Measurements from ENCODE around the gene LIN28A. TPM values are rescaled to one million over a fixed set of nuclear protein-coding genes. Genes with fewer than 3 reads are reported as not detected.

Gene LIN28A
- total RNA-seq, 1 experiment from 2014 or later, result not detected

DNA sequence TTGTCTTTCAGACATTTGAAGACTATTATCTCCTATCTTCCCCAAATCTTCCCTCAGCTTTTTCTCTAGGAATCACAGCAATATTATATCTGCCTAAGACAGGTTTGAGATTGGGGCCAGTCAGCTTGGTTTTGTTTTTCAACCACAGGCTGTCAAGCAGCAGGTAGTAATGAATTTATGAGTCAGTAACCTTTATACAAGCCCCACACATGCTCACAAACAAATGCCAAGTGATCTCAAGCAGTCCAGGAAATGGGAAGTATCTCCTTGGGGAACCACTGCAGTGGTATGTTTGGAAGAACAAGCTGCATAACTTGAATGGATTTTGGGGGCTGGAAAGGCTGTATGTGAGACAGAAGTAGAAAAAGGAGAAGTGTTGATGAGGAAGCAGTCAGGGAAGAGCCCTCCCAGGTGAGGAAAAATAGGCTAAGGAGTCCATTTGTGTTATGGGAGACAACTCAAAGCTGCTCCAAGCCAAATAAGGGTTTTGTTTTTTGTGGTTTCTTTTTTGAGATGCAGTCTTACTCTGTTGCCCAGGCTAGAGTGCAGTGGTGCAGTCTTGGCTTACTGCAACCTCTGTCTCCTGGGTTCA is 23.6 kb downstream of the LIN28A start:
- DNase-seq (ENCODE audit: low spot score), result no peak

DNA sequence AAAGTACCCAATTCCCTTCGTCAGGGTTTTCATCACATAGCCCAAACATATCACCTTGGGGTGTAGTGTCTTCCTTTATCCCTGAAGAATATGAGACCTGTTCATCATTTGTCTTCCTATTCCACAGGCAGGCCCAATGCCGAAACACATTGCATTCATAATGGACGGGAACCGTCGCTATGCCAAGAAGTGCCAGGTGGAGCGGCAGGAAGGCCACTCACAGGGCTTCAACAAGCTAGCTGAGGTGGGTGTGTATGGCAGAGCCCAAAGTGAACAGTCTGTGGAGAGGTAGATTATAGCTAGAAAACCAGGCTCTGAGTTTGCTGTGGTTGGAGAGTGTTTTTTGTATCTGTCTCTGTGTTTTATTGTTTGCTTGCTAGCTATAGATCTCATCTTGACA is 27.4 kb downstream of the LIN28A start:
- DNase-seq (ENCODE audit: low spot score), result no peak

DNA sequence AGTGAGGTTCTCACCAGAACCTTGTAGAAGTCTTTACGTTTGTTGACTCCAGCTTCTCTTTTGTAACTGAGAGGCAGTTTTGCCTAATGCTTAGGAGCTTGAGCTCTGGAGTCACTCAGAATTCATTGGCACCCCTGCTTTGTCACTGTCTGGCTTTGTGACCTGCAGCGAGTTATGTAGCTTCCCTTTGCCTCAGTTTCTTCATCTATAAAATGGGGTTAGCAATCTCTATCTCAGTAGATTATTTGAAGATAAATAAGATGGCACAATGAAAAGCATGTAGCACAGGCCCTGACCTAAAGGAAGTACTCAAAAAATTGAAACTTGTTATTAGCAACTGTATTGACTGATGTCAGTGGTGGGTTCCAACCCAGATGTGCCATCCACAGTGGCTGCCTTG is 29.6 kb downstream of the LIN28A start:
- DNase-seq (ENCODE audit: low spot score), result no peak

DNA sequence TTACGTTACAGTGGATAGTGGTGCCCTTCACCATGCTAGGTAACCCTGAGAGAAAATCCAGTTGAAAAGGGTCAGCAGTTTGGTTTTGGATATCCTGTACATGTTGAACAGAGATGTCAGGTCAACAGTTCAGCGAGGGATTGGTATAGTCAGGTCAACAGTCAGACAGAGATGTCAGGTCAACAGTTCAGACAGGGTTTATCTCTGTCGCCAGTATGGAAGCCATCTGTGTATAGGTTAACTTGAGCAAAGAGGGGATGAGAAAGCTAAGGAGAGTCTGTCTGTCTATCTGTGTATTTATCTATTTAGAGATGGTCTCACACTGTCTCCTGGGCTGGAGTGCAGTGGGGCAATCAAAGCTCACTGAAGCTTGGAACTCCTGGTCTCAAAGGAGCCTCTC is 39.3 kb downstream of the LIN28A start:
- no peak for DNase-seq (ENCODE audit: low spot score)

DNA sequence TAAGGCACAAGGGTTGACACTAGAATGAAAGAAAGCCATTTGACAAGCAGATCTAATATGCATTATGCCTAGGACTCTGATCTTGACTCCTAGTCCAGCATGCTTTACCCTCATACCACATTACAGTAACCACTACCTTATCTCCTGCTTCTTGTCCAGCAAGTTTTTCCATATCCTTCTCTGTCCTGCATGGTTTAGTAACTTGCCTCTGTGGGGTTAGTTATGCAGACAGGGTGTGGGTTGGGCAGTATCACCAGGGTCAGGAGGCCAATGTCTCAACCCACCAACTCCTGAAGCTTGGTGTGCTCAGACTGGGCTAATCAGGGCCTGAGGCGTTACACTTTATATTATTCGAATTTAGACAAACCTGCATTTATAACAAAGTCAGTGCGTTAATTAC is 40.3 kb downstream of the LIN28A start:
- DNase-seq (ENCODE audit: low spot score), result no peak

DNA sequence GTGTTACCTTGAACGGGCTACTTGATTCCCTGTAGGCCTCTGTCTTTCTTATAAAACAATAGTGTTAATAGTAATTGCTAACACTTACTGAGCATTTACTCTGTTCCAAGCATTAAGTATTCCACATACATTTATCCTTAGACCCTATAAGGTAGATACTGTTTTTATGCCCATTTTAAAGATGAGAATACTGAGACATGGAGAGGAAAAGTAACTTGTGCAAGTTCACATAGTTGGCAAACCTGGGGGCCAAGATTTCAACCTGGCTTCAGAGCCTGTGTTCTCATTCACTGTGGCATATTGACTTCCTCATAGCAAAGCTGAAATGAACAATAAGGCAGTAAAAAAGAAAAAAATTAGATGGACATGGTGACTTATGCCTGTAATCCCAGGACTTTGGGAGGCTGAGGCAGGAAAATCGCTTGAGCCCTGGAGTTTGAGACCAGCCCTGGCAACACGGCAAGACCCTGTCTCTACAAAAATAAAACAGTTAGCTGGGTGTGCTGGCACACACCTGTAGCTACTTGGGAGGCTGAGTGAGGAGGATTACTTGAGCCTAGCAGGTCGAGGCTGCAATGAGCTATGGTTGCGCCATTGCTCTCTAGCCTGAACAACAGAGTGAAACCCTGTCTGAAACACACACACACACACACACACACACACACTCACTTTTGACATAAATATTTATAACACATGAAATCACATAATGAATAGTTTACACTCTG is 42.0 kb downstream of the LIN28A start:
- no peak for DNase-seq (ENCODE audit: low spot score)

DNA sequence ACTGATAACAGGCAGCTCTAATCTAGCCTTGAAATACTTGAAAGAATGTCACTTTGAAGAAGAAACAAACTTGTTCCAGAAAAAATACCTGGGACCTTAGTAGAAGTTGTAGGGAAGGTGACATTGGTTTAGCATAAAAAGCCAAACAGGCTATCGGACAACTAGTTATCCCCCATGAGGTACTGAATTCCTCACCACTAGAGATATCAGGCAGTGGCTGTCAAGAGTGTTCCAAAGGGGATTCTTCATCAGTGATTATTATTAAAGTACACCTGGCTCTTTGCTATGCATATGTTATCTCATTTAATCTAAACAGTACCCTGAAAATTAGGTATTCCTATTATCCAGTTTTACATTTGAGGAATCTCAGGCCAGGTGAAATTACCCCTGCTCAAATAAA is 48.5 kb downstream of the LIN28A start:
- DNase-seq (ENCODE audit: low spot score), result no peak

DNA sequence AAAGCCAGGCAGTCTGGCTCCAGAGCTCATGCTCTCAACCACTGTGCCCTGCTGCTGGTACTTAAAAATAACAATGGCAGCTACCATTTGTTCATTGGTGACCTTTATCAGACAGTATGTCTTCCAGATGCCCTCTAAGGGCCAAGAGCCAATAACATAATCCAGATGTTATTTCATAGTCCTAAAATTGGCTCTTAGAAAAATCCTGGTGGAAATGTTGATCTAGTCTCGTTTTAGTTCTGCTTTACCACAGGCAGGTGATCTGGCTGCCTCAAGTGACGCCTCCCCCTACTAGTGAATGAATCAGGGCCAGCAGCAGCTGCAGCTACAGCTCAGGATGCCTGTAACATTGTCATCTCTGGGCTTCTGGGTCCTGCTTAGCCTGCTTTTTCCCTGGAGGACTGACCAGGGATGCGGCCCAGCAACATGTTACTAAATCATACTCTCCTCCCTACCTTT is 49.0 kb downstream of the LIN28A start:
- no peak for DNase-seq (ENCODE audit: low spot score)

DNA sequence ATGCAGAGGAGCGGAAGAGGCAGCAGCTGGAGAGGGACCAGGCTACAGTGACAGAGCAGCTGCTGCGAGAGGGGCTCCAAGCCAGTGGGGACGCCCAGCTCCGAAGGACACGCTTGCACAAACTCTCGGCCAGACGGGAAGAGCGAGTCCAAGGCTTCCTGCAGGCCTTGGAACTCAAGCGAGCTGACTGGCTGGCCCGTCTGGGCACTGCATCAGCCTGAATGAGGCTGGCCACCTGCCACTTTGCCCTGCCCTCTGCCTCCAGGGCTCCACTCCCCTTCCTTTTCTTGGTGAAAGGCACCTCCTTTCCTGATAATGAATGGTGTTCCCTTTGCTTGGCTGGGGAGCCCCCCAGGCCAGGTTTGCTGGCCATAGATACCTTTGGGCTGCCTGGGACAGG is 58.3 kb downstream of the LIN28A start:
- DNase-seq (ENCODE audit: low spot score), result no peak

DNA sequence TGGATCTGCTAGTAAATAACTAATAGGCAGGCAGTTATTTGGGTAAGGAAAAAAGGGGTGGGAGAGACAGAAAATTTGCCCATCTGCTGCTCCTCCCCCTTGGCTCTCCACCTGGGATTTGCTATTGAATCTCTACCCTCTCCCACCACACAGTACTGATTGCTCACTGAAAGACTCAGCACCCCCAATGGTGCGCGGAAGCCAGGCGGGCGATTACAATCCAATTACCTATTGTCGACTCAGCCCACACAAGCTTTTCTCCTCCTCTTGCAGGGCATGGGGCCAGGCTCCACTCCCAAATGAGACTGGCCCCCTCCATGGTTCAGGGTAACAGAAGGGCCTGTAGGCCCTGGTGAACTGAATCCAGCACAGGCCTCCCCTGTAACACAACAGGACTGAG is 58.9 kb downstream of the LIN28A start:
- no peak for DNase-seq (ENCODE audit: low spot score)

DNA sequence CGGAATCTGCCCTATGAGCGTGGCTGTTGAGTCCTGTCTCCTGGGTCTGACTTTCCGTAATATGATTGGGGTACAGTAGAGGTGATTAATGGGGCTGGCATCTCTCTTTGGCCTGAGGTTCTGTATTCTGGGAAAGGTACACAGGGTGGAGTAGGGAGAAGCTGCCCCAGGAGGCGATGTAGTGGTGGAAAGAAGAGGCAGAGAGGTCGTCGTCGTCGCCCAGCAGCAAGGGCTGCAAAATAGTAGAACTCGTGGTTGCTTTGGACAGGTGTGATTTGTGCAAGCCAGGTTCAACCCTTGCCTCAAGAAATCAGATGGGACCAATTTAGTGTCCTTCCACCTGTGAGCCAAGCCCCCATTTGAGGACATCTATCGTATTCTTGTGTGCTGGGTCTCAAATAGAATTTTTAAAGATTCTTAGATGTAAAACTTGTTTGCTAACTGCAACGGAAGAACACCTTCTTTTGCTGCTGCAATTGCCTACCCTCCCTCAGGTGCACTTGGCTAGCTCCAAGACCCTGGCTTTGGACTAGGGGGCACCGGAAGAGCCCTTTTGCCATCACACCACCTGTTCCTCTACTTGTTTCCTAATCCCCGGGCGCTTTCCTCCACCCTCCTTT is 60.4 kb downstream of the LIN28A start:
- DNase-seq (ENCODE audit: low spot score), result no peak

DNA sequence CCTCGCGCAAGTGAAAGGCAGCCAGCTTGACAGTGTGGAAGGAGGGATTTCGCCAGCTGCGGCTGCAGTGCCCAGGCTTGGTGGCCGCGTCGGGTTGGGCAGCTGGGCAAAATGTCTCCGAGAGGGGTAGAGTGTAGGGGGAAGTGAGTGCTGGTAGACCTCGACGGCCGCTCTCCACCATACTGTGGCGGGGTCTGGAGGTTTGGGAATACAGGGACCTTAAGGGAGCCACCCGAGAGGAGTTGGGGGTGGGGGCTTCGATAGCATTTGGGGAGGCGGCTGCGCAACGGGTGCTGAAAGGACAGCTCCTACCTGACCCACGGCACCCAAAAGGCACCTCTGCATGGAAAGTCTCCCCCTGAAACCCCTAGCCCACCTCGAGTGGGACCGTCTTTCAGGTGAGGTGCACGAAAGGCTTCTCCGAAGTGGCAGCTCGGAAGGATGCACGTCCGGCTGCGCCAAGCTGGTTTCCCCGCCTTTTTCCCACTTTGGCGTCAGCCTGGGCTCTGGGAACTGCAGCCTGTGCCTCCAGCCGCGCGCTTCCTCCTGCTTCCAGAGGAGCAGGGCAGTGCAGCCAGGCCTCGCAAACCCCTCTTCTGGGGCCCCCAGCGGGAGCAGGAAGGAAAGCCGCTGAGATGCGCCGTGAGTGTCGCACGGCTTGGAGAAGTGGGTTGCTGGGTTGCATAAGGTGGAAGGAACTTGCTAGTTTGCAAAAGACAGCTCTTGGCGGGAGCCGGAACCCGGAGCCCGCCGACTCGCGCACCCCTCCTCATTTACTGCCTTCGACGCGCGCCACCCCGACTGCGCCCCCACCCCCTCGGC is 61.1 kb downstream of the LIN28A start:
- DNase-seq (ENCODE audit: low spot score), result peak; percentile 59

DNA sequence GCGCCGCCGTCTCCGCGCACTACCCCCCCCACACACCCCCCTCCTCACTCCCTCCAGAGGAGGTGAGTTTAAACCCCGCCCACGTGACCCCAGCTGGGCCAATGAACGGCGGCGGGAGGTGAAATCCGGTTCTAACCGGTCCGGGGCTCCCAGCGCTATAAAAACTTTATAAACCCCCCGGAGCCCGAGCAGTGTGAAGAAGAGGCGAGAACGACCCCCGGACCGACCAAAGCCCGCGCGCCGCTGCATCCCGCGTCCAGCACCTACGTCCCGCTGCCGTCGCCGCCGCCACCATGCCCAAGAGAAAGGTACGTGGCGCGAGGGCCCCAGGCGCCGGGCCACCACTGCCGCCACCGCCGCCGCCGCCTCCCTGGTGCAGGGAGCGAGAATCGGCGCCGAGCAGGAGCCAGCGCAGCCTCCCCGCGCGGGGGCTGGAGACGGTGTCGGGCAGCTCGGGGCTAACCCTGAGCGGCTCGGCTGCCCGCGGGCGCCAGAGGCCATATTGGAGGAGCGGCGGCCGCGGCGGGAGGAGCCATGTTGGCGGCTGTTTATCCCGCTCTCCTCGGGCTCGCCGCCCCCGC is 61.8 kb downstream of the LIN28A start, which contains the start of gene HMGN2:
Gene HMGN2 (plus strand): TSS at position 121 of the 581 bp plus-strand sequence. CDS start 173 bp downstream, at position 294.
- DNase-seq (ENCODE audit: low spot score), result peak; percentile 85

DNA sequence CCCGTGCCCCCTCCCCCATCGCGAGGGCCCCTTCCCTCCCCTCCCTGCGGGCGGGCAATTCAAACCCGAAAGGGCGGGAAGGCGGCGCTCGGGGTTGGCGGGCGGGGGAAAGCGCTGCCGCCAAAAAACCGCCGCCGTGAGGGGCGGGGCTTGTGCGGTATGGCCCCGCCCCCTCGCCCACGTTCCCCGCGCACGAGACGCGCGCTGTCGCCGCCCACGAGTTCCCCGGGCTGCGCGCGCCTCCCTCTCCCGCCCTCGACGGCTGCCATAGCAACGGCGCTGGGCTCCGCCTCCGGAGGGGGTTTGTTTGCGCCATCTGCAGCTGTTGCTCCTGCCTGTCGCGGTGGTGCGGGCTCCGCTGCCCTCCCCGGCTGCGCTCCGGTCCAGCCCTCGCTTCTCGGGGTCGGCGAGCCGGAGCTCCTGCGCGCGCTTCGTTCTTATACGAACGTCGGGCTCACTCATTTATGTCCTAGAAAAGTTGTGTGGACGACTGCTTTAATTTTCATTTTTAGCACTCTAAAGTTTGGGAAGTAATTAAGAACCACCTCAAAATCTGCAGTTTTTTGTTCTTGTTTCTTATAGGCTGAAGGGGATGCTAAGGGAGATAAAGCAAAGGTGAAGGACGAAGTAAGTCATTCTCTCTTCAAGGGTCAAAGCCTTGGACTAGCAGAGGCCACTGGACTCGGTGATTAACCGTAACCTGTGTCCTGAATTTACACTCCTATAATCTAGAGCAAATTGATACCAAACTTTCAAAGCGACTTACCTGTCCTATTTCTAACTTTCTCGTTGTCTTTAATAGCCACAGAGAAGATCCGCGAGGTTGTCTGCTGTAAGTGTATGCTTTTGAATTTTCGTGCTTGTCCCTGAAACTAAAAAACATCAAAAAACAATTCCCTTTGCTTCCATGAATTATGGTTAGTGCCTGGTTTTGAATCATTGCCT is 62.6 kb downstream of the LIN28A start:
- DNase-seq (ENCODE audit: low spot score), result peak; percentile 84

DNA sequence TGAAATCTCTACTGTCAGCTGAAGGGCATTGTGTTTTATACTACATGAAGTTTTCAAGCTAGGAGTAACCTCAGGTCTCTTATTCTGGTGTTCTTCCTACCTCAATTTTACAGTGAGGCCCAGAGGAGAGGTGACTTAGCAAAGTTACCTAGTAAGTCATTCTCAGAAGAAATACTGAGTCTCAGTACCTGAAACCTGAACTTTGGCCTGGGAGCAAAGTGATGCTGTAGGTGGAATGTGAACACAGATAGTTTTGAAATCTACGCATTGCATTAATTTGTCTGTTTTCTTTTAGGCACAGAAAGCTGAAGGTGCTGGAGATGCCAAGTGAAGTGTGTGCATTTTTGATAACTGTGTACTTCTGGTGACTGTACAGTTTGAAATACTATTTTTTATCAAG is 64.2 kb downstream of the LIN28A start:
- DNase-seq (ENCODE audit: low spot score), result no peak

DNA sequence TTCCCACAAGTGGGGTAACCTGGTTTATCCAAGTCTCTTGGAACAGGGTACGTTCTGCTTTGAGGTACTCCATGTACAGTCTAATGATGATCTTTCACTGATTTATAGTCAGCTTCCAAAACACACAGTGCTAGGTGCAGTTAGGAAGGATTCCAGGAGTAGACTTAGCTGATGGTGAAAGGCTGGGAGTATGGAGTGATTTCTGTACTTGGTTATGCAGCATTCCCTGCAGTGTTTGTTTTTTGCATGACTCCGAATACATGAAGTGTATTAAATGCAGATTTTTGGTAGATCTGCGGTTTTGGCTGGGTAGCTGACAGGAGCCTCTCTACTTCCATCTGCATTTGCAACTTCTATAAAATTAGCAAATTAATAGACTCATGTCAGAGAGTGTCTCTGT is 65.4 kb downstream of the LIN28A start:
- DNase-seq (ENCODE audit: low spot score), result no peak

DNA sequence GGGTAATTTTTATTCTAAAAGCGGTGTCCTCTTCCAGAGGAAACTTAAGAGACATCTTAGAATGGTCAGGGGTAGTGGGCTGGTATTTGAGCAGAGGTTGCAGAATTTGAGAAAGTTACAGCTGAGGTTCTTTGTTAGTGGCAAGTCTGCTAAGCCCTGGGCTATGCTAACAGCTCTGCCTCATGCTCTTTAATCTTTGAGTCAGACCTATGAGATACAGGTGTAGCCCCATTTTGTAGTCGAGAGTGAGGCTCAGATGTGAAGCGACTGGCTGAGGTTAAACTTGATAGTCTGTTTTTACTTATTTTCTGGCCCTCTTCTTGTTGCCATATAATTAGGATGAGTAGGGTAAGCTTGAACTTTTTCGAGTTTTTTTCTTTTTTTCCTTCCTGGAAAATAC is 66.3 kb downstream of the LIN28A start:
- DNase-seq (ENCODE audit: low spot score), result no peak

DNA sequence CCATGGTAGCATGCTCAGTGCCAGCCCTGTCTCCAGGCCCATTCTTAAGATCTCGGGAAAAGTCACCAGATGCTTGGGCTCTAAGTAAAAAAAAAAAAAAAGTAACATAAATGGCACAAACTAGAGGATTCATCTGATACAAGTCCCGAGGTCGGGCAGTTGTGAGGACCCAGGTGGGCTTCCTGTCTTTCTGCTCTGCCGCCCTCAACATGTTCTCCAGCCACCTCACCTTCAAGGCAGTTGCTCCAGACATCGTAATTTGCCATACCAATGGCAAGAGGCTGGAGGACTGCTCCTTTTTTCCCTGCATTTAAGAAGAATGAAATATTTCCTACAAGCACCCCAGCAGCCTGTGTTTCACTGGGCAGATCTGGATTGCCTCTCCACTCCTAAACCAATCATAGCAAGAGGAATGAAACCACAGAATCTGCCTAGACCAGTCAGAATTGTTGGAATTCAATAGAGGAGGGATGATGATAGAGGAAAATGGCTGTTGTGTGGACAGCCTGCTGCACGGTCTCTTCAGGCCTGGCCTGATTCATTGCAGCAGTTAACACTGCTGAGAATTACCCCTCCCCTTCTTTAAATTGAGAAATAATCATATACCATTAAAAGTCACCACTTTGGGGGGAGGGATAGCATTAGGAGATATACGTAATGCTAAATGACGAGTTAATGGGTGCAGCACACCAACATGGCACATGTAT is 67.0 kb downstream of the LIN28A start:
- peak; percentile 27 for DNase-seq (ENCODE audit: low spot score)

DNA sequence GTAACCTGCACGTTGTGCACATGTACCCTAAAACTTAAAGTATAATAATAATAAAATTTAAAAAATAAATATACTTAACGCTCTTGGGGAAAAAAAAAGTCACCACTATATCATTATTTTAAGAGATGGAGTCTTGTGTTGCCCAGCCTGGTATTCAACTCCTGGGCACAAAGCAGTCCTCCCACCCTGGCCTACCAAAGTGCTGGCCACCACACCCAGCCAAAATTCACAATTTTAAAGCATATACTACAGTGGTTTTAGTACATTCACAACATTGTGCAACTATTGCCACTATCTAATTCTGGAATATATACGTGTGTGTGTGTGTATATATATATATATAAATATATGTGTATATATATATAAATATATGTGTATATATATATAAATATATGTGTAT is 67.5 kb downstream of the LIN28A start:
- DNase-seq (ENCODE audit: low spot score), result no peak

DNA sequence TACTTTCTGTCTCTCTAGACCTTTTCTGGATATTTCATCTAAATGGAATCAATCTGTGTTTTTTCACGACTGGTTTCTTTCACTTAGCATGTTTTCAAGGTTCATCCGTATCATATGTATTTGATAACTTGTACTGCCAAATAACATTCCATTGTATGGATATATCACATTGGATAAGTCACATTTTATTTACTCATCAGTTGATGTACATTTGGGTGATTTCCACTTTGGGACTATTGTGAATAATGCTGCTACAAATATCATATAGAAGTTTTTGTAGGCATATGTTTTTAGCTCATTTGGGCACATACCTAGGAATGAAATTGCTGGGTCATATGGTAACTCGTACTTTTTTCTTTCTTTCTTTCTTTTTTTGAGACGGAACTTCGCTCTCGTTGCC is 68.4 kb downstream of the LIN28A start:
- DNase-seq (ENCODE audit: low spot score), result no peak

Measured in H4 (cell line).